ENCODE measurements around the gene GARNL3. TPM values are rescaled to one million over a fixed set of nuclear protein-coding genes. Genes with fewer than 3 reads are reported as not detected.

GARNL3 gene
- total RNA-seq, 2 experiments from 2014 or later, result 3.8 to 4.2 TPM

GRCh38 chr9:127404631-127405030, 140.1 kb downstream of the GARNL3 start:
- no peaks in the 10 kb centered on the region for H3K9me3 Mint-ChIP-seq
- no peak for TF ChIP-seq CTCF (IDR thresholded peaks at IDR 0.05)
- H3K4me1 Mint-ChIP-seq (ENCODE audit: low read depth), result no peaks in the 10 kb centered on the region
- ChIA-PET CTCF (no interaction called here), POLR2A (interaction anchor here (1.1 kb wide), 1 partner anchor 19 kb away, joined by 3 read pairs; the partner anchor contains the start of gene ZNF79)
- H3K4me3 Mint-ChIP-seq, result no peak overlapping the region
- H3K27me3 Mint-ChIP-seq, result peaks cover 26% of the 10 kb centered on the region
- H3K36me3 Mint-ChIP-seq (ENCODE audit: low read depth), result no peaks in the 10 kb centered on the region
- no peak overlapping the region for H3K27ac Mint-ChIP-seq
- intact Hi-C loops (cut with micrococcal nuclease), result no loop called here
- ATAC-seq (no peak), DNase-seq (no peak)

- no peak overlapping the region for H3K27ac Mint-ChIP-seq
- no peaks in the 10 kb centered on the region for H3K4me1 Mint-ChIP-seq (ENCODE audit: low read depth)
- no peak for TF ChIP-seq CTCF (IDR thresholded peaks at IDR 0.05)
- H3K4me3 Mint-ChIP-seq, result no peak overlapping the region
- H3K36me3 Mint-ChIP-seq (ENCODE audit: low read depth), result no peaks in the 10 kb centered on the region
- ATAC-seq (no peak), DNase-seq (no peak)
- intact Hi-C loops (cut with micrococcal nuclease), result no loop called here
- H3K9me3 Mint-ChIP-seq, result no peaks in the 10 kb centered on the region
- CTCF ChIA-PET, result no interaction called here
- peaks cover 24% of the 10 kb centered on the region for H3K27me3 Mint-ChIP-seq
- POLR2A ChIA-PET, result interaction anchor here (1.1 to 1.3 kb wide), 2 partner anchors 12 to 18 kb away, joined by 3 read pairs; partner anchors contain the start of gene ZNF79
Measured at GRCh38 chr9:127405344-127406125, 141.0 kb downstream of the GARNL3 start.

GRCh38 chr9:127406799-127407491, 142.4 kb downstream of the GARNL3 start:
- Mint-ChIP-seq H3K36me3 (ENCODE audit: low read depth) (no peaks in the 10 kb centered on the region), H3K4me3 (no peak overlapping the region), H3K9me3 (no peaks in the 10 kb centered on the region), H3K27ac (no peak overlapping the region), H3K27me3 (peaks cover 27% of the 10 kb centered on the region), H3K4me1 (ENCODE audit: low read depth) (no peaks in the 10 kb centered on the region)
- ATAC-seq (no peak), DNase-seq (no peak)
- CTCF ChIA-PET, result interaction anchor here (1.3 to 1.9 kb wide), 2 partner anchors 9 to 183 kb away, joined by 3 to 10 read pairs; partner anchors contain the start of gene SLC2A8
- POLR2A ChIA-PET, result interaction anchor here (0.8 to 1.3 kb wide), 2 partner anchors 11 to 43 kb away, joined by 3 to 4 read pairs; no protein-coding TSS in a partner anchor
- no peak for TF ChIP-seq CTCF (IDR thresholded peaks at IDR 0.05)
- intact Hi-C loops (cut with micrococcal nuclease), result no loop called here

- Mint-ChIP-seq H3K4me1 (ENCODE audit: low read depth) (no peaks in the 10 kb centered on the region), H3K36me3 (ENCODE audit: low read depth) (no peaks in the 10 kb centered on the region), H3K27me3 (peaks cover 27% of the 10 kb centered on the region), H3K27ac (no peak overlapping the region), H3K4me3 (no peak overlapping the region), H3K9me3 (no peaks in the 10 kb centered on the region)
- ATAC-seq (no peak), DNase-seq (no peak)
- ChIA-PET CTCF (interaction anchor here (1.3 to 1.9 kb wide), 2 partner anchors 9 to 183 kb away, joined by 3 to 10 read pairs; partner anchors contain the start of gene SLC2A8), POLR2A (interaction anchor here (0.8 kb wide), 1 partner anchor 43 kb away, joined by 4 read pairs; no protein-coding TSS in a partner anchor)
- intact Hi-C loops (cut with micrococcal nuclease), result no loop called here
- TF ChIP-seq CTCF (IDR thresholded peaks at IDR 0.05), result no peak
Measured at GRCh38 chr9:127407492-127407843, 142.9 kb downstream of the GARNL3 start.

GRCh38 chr9:127411122-127411521, 146.5 kb downstream of the GARNL3 start:
- TF ChIP-seq CTCF (IDR thresholded peaks at IDR 0.05), result no peak
- Mint-ChIP-seq H3K4me3 (no peak overlapping the region), H3K9me3 (no peaks in the 10 kb centered on the region), H3K36me3 (ENCODE audit: low read depth) (no peaks in the 10 kb centered on the region), H3K27me3 (peaks cover 36% of the 10 kb centered on the region), H3K4me1 (ENCODE audit: low read depth) (no peaks in the 10 kb centered on the region), H3K27ac (no peak overlapping the region)
- intact Hi-C loops (cut with micrococcal nuclease), result no loop called here
- POLR2A ChIA-PET, result interaction anchor here (0.6 kb wide), 1 partner anchor 70 kb away, joined by 3 read pairs; no protein-coding TSS in a partner anchor
- DNase-seq (no peak), ATAC-seq (no peak)
- CTCF ChIA-PET, result no interaction called here
